DMS153 treated with DMSO at 0.1 percent for 48 hours (cell line): Measurements from ENCODE around the gene OR3A2.
"Not testable (repeated sequence)": the region's sequence is repeated elsewhere in the genome, so short reads cannot be mapped to it uniquely, and the experiment has no call there.

Experiments
- DNase-seq: peaks from one replicate; lab custom pipeline; 2025; ENCODE audit not compliant: unreplicated experiment; lab: John Stamatoyannopoulos, UW

Gene OR3A2

DNA sequence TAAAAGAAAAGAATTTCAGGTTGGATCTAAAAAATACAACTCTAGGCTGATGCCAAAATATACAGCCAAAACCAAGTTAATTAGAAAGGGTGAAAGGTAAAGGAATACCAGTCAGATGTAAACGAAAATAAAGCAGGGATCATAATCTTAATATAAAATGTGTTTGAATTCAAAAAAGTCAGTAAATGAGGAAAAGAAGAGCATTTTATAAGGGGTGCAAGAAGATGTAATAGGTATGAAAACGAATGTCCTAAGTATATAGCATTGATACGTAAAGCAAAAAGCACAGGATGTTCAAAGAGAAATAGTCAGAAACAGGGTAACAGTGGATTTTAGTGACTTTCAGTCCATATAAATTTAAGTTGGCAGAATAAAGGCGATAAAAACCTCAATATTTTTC lies 90.5 kb downstream of the OR3A2 start:
- no peak for DNase-seq

GRCh38 chr17:3293548-3293947 lies 92.6 kb downstream of the OR3A2 start:
- not testable (repeated sequence) for DNase-seq

GRCh38 chr17:3282901-3283300 lies 103.2 kb downstream of the OR3A2 start:
- DNase-seq = no peak

GRCh38 chr17:3276126-3276525 lies 110.0 kb downstream of the OR3A2 start:
- no peak for DNase-seq

DNA sequence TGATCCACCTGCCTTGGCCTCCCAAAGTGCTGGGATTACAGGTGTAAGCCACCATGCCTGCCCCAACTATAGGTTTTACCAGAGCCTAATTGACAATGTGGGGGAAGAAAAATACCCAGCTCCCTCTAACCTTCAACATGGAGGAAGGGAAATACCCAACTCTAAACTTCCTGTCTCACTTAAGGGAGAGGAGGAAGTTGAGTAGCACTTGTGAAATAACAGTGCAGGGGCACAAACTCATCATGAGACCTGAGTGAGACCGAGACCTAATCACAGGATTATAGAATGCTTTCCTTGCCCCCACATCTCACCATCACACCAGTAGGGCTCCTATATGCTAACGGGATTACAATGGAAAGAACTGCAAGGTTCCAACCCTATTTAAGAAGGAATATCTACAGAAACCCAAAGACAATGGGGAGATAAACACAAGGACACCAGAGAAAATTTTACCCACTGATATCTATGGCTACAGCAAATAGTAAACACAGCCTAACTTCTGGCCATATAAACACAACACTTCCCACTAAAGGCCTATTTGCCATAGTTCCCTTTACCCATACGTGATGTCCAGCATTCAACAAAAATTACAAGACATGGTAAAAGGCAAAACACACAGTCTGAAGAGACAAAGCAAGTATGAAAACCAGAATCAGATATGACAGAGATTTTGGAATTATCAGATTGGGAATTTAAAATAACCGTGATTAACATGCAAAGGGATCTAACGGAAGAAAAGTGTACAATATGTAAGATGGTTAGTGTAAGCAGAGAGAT lies 114.8 kb downstream of the OR3A2 start:
- no peak for DNase-seq

- no peak for DNase-seq
These were observed 125.5 kb downstream of the OR3A2 start for GRCh38 chr17:3260600-3260999.

GRCh38 chr17:3260163-3260562 lies 125.9 kb downstream of the OR3A2 start:
- no peak for DNase-seq

GRCh38 chr17:3256575-3256974 lies 129.5 kb downstream of the OR3A2 start:
- DNase-seq = no peak

GRCh38 chr17:3249013-3249412 lies 137.1 kb downstream of the OR3A2 start:
- not testable (repeated sequence) for DNase-seq

DNA sequence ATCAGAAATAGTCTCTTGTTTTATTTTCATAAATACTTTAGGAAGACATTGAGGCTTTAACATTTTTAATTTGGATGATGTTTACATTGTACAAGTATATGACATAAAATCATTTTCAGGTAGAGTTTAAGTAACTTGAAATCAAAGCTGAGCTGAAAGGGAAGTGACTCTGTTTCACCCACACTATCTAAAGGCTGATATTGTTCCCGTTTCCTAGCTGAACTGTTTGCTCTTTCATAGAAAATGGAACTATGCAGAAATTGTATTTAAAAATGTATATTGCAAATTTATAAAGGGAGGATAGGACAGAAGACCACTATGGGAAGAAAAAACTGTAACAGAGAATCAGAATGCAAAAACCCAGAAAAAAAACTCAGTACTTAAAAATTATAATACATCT lies 141.3 kb downstream of the OR3A2 start:
- not testable (repeated sequence) for DNase-seq

GRCh38 chr17:3241044-3241443 lies 145.1 kb downstream of the OR3A2 start:
- not testable (repeated sequence) for DNase-seq

GRCh38 chr17:3238685-3239084 lies 147.4 kb downstream of the OR3A2 start:
- DNase-seq = not testable (repeated sequence)

GRCh38 chr17:3232300-3232699 lies 153.8 kb downstream of the OR3A2 start:
- DNase-seq = not testable (repeated sequence)
